Stimulated activated CD8-positive, alpha-beta memory T cell treated with anti-CD3 and anti-CD28 coated beads, Interleukin-12 subunit alpha, Interleukin-12 subunit beta, amount 100 ng/mL, for 24 hours (primary cell): ENCODE results near the gene HDAC1.
A peak's percentile ranks its signal among the peaks of the same experiment; 100 is the strongest.
"Not testable (repeated sequence)": the region's sequence is repeated elsewhere in the genome, so short reads cannot be mapped to it uniquely, and the experiment has no call there.

Experiments
- DNase-seq: peaks from one replicate; pipeline ENCODE4 v3.0.0-alpha.2; 2020; ENCODE audit errors: extremely low read depth

HDAC1 gene

DNA sequence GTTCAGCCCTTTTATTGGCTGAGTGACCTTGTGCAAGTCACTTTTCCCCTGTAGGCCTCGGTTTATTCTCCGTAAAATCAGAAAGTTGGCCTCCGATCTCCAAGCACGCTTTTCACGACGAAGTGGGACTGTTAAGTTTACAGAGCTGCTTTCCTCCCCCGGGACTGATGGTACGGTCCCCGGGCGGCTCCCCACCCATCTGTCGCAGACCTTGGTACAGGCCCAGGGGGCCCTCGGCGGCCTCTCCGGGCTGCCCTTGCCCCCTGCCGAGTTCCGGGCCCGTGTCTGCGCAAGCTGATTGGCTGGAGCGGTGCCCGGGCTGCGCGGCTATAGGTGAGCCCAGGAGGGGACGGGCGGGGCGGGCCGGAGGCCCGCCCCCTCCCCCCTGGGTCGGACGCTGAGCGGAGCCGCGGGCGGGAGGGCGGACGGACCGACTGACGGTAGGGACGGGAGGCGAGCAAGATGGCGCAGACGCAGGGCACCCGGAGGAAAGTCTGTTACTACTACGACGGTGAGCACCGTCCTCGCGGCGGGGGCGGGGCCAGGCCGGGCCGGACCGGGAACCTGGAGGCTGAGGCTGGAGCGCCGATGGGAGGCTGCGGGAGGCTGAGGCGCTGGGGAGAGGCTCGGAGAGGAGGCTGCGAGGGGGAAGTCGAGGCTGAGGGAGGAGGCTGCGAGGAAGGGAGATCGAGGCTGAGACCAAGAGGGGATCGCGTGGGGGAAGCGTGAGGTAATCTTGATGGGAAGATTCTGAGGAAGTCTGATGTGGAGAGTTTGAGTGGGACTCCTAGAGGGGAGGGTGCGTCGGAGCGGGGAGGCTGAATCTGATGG, at the start of gene HDAC1:
HDAC1 (plus strand) TSS at position 376 of the 831 bp plus-strand sequence; CDS start at position 463, 87 bp downstream.
- peak; percentile 90 for DNase-seq

DNA sequence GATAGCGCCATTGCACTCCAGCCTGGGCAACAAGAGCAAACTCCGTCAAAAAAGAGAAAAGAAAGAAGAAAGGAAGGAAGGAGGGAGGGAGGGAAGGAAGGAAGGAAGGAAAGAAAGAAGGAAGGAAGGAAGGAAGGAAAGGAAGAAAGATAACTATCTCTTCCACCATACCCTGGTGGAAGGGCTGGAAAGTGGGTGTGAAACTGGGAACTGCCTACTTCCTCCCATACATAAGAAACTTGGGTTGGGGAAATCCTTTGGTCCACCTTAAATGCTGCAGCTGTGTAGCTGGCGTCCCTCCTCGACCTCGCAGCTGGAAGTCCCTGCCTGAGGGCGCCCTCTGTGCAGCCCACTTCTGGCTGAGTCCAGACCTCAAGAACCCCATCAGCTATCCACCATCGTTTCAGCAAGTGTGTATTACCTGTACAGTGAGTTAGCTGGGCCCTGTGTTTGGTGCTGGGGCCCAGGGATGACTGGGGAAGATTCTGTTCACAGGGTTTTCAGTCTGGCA, 49.5 kb upstream of the HDAC1 start:
- no peak for DNase-seq

DNA sequence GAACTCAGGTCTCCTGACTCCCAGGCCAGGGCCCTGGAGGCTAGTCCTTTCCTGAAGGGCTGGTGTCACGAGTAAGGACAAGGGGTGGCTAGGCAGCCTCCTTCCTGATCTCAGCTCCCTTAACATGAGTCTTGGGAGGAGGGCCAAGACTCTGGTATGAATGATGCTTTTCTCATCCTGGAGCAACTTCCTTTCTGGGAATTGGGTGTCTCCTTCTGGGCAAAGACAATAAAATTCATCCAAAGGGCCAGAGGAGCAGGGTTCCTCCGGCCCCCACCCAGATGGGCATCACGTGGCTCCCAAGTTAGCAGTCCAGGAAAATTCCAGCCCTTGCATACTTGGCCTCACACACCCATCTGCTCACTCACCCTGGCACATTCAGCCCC, 45.0 kb upstream of the HDAC1 start, which contains the start of gene FAM167B:
FAM167B (plus strand) TSS at position 335 of the 386 bp plus-strand sequence. CDS start 200 bp downstream, outside the sequence.
- no peak for DNase-seq

DNA sequence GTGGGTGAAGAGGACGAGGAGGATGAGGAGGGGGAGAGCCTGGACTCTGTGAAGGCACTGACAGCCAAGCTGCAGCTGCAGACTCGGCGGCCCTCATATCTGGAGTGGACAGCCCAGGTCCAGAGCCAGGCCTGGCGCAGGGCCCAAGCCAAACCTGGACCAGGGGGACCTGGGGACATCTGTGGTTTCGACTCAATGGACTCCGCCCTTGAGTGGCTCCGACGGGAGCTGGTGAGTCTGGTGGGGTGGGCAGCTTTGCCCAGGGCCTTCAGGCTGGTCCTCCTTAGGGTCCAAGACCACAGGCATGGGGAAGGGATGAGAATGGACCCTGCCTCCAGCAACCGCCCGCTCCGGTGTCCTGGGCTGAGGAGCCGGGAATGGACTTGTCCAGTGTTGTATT, 44.4 kb upstream of the HDAC1 start:
- no peak for DNase-seq

GRCh38 chr1:32247983-32248889, 43.6 kb upstream of the HDAC1 start:
- DNase-seq: no peak

DNA sequence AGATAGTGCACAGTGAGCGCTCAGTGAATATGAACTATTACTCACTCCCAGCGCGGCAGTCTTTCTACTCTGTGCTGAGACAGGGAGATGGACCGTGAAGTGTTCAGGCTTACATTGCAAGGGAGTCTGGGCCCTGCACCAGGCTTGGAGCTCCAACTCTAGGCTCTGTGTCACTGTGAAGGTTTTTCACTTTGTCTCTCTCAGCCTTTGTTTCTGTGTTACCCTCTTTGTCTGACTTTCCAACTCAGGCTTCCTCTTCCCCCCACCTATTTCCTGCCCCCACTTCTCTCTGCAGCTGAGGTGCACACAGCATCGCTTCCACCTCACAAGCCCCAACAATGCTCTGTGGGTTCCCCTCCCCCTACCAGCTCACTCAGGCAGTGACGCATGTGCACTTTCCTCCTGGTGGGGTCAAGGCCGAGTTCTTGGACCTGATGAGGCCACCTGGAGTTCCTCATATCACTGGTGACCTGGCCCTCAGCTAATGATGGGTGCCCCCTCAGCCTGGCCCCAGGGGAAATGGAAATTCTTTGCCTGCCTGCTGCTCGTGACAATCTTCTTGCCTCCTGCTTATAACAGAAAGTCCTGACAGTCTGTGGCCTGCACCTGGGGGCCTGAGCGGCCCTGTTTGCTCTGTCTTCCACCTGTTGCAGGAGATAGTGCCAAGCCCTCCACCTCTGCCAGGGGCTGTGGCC, 41.9 kb upstream of the HDAC1 start:
- DNase-seq: no peak

GRCh38 chr1:32250893-32251716, 40.8 kb upstream of the HDAC1 start, which contains the start of gene LCK:
TSS of gene LCK (plus strand) at chr1:32251265. CDS start at chr1:32274330, 23,065 bp downstream.
- DNase-seq: no peak

- DNase-seq: no peak
These were observed 36.5 kb upstream of the HDAC1 start for GRCh38 chr1:32255072-32256071.

GRCh38 chr1:32256473-32257226, 35.2 kb upstream of the HDAC1 start:
- no peak for DNase-seq

DNA sequence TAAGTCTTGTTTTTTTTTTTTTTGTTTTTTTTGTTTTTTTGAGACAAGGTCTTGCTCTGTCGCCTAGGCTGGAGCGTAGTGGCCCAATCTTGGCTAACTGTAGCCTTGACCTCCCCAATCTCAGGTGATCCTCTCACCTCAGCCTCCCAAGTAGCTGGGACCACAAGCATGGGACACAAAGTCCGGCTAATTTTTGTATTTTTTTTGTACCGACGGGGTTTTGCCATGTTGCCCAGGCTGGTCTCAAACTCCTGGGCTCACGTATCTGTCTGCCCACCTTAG, 34.7 kb upstream of the HDAC1 start:
- no peak for DNase-seq

GRCh38 chr1:32263236-32263593, 28.7 kb upstream of the HDAC1 start:
- not testable (repeated sequence) for DNase-seq

DNA sequence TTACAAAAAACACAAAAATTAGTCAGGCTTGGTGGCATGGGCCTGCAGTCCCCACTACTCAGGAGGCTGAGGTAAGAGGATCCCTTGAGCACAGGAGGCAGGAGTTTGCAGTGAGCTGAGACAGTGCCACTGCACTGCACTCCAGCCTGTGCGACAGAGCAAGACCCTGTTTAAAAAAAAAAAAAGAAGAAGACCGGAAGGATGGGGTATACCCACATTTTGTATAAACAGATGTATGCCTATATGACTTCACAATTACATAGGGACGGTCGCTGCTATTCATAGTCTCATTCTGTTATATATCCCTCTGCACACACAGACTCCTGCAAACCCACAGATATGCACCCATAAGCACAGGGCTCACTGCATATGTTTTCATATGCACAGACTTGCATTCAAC, 28.1 kb upstream of the HDAC1 start:
- no peak for DNase-seq

- DNase-seq: no peak
These were observed 26.0 kb upstream of the HDAC1 start for GRCh38 chr1:32265846-32266245.

DNA sequence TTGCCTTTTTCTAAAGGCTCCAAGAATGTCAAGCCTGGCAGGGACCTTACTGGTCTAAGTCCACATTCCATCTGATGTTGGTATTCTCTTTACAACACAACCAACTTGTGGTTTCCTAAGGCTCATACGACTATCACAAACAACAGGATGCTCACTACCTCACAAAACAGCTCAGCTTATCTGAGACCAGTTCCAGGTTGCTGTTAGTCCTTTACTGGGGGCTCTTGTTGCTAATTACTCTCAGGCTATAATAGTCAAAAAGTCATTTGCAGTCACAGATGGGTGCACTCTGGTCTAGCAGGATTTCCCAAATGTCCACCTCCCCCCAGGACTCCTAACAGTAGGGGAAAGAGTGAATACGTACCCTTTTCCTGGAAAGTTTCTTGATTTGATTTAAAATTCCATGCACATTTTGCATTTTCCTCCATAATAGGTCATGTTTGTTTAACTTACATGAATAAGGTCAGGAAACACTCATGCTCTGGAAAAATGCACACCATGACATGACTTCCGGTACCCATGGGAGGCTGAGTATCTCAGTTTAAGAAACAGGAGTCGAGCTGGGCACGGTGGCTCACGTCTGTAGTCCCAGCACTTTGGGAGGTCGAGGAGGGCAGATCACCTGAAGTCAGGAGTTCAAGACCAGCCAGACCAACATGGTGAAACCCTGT, 24.8 kb upstream of the HDAC1 start:
- DNase-seq: no peak

DNA sequence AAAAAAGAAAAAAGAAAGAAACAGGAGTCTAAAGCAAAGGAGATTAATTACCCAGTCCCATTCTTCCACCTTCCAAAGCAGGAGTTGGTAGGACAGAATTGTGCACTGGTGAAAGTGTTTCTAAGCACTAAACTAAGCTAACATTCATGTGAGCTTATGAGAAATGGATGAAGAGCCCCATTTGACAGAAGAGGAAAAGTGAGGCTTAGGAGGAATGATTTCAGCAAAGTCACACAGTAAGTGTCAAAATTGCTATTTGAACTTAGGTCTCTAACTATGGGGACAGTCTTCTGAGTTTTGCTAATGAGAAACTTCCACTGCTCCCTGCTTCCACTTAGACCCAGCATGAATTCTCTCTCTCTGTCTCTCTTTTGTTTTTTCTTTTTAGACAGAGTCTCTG, 22.1 kb upstream of the HDAC1 start:
- no peak for DNase-seq

GRCh38 chr1:32272557-32273390, 19.1 kb upstream of the HDAC1 start:
- DNase-seq: no peak

GRCh38 chr1:32273391-32274208, 18.3 kb upstream of the HDAC1 start:
- DNase-seq: peak; percentile 69
